Activated naive CD4-positive, alpha-beta T cell treated with anti-CD3 and anti-CD28 coated beads, Interleukin-2, amount 50 U/mL, for 16 hours (primary cell): ENCODE data around the gene LRRC8B.
A peak's percentile ranks its signal among the peaks of the same experiment; 100 is the strongest.
"Not testable (repeated sequence)": the region's sequence is repeated elsewhere in the genome, so short reads cannot be mapped to it uniquely, and the experiment has no call there.

Experiments used
- DNase-seq: peaks from one replicate; pipeline ENCODE4 v3.0.0-alpha.2; 2020

Gene LRRC8B

GRCh38 chr1:89525169-89525855 lies 683 bp downstream of the LRRC8B start:
- peak; percentile 52 for DNase-seq

- no peak for DNase-seq
These were observed 2.6 kb downstream of the LRRC8B start for GRCh38 chr1:89527256-89527655.

- no peak for DNase-seq
These were observed 3.2 kb downstream of the LRRC8B start for GRCh38 chr1:89527750-89528381.

- no peak for DNase-seq
These were observed 3.8 kb downstream of the LRRC8B start for GRCh38 chr1:89528382-89528780.

- no peak for DNase-seq
These were observed 4.6 kb downstream of the LRRC8B start for GRCh38 chr1:89529196-89529595.

DNA sequence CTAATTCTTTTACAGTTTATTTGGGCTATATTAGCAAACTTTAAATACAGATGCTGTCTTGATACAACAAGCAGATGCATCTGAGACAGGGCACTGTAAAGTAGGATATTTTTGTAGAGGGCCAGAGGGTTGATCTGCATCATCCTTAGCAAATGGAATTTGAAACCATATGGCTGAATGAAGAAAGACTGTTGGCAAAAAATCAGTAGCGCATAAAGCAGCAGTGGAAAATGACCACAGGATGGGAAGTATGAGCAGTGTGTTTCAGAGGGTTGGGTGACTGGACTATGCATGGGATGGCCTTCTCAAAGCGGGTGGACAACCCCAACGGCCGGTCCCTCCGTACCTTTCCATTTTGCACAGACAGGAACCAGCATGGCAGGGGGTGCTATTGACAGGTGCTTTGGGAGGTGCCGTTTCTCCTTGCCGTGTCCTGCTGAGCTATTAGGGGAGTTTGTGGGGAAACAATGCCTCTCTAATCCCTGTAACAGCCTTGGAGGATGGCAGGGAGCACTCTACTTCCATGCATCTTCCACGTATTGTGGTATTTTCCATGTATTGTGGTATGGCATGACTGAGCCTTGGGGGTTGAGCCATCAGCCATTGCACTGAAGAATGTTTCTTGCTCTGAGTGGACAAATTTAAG lies 5.9 kb downstream of the LRRC8B start:
- DNase-seq, result no peak

- DNase-seq, result no peak
These were observed 7.0 kb downstream of the LRRC8B start for GRCh38 chr1:89531480-89532139.

GRCh38 chr1:89532228-89532627 lies 7.6 kb downstream of the LRRC8B start:
- no peak for DNase-seq

DNA sequence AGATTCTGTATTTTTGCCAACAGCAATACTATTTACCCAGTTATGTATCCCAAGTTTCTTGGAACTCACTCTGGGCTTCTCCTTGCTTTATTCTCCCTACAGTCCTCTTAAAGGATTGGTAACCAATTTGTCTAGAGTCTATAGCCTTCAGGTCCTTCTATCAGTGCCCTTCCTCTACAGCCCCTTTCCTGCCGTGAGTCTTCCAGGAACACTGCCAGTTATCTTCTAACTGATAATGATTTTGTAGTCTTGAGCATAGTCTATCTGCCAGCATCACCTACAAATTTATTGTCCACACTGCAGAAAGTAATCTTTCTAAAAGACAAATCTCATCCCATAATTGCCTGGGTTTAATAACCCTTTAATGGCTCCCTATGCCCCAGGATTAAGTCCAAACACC lies 8.2 kb downstream of the LRRC8B start:
- DNase-seq, result no peak

GRCh38 chr1:89535537-89535936 lies 10.9 kb downstream of the LRRC8B start:
- no peak for DNase-seq

GRCh38 chr1:89536555-89537341 lies 12.1 kb downstream of the LRRC8B start:
- peak; percentile 34 for DNase-seq

DNA sequence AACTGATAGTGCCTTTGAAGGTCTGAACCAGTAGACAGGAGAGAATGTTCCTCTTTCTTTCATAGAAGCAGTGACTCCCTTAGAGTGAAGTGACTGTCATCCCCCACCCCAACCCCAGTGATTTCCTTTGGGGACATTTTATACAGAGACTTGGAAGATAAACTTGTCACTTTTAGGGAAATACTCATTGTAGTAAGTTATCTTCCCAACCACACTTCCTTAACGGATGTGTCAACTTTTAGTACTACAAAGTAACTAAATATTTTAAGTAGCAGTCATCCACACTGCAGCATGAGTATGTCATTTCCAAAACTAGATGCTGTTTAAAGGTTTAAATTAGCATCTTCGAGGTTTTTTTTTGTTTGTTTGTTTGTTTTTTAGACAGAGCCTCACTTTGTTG lies 13.7 kb downstream of the LRRC8B start:
- no peak for DNase-seq

- DNase-seq, result no peak
These were observed 14.5 kb downstream of the LRRC8B start for GRCh38 chr1:89539128-89539527.

- DNase-seq, result peak; percentile 32
These were observed 15.9 kb downstream of the LRRC8B start for GRCh38 chr1:89540406-89540970.

GRCh38 chr1:89542345-89542744 lies 17.7 kb downstream of the LRRC8B start:
- no peak for DNase-seq

DNA sequence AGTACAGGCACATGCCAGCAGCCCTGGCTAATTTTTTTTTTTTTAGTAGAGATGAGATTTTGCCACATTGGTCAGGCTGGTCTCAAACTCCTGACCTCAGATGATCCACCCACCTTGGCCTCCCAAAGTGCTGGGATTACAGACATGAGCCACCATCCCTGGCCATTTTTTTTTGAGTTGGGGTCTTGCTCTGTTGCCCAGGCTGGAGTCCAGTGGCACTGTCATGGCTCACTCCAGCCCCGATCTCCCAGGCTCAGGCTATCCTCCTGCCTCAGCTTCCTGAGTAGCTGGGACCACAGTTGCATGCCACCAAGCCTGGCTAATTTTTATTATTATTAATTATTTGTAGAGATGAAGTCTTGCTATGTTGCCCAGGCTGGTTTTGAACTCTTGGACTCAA lies 19.0 kb downstream of the LRRC8B start:
- DNase-seq, result not testable (repeated sequence)

DNA sequence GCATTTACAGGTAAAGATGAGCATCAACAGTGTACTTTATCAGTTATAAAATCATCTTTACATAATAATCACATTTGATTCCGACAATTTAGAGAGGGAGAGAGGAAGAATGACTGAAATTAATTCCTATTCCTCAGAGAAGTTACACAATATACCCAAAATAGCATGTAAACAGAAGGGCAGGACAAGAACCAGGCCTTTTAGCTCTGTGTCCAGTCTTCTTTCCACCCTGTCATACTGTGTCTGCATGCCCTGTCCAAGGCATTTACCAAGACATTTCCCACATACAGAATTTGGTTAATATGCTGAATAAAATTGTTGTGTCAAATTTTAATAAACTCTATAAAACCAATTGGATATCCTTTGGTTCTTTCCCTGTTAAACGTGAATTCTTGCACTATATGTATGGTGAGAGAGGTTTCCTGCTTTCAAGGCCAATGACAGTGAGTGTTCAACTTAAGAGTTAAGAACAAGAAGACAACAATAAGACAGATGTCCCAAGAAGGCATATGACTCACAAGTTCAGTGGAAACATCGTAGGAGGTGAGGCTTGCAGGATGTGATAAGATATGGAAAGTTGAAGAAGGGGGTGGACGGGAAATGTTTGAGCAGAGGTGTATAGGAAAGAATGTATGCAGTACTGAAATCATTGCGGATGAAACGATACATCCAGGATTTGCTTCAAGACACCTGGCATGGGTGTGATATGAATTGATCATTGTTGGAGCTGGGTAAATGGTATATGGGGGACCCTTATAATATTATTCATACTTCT lies 20.8 kb downstream of the LRRC8B start:
- peak; percentile 49 for DNase-seq

DNA sequence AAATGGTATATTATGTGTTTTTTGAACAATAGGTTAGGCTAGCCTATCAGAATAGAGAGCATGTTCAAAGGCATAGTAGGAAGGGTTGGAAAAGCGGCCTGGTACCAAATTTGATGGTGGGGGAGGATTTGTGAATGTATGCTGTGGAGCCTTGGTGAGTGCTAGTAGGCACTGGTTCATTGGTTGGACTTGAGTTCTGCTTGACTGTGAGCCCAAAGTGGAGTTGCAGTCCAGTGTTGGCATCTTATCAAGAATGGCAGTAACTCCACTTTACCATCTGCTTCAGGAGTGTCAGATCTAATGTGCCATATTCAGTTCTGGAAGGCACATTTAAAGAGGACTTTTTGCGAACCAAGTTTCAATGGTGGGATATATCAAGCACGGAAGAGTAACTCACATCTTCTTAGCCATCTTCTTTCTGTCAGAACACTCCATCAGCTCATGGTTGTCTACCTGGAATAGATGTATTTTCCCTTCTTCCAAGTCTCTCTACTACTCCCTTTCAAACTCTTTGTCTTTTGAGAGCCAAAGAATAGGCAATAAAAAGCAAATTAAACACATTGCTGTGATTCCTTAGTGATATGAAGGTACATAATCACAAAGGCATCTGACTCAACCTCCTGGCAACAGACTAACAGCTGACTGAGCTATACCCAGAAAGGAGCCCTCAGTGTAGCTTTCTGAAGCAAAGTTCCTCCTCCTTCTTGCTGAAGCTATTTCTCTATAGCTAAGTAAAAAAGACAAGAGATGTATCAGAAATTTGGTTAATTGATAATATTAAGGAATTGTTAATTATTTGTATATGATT lies 21.7 kb downstream of the LRRC8B start:
- DNase-seq, result no peak

GRCh38 chr1:89546934-89547562 lies 22.4 kb downstream of the LRRC8B start:
- DNase-seq, result no peak

GRCh38 chr1:89547563-89548116 lies 23.0 kb downstream of the LRRC8B start:
- DNase-seq, result peak; percentile 29
